NCI-H1105 treated with DMSO at 0.1 percent for 48 hours (cell line): ENCODE results near the gene PPCDC.

Experiments
- DNase-seq: peaks from one replicate; lab custom pipeline; 2025; lab: John Stamatoyannopoulos, UW

PPCDC gene

GRCh38 chr15:75044258-75044878 lies 21.0 kb downstream of the PPCDC start:
- no peak for DNase-seq

GRCh38 chr15:75045332-75046015 lies 22.1 kb downstream of the PPCDC start:
- DNase-seq = no peak

- no peak for DNase-seq
These were observed 25.0 kb downstream of the PPCDC start for GRCh38 chr15:75048394-75048793.

GRCh38 chr15:75049392-75049791 lies 26.0 kb downstream of the PPCDC start:
- DNase-seq = peak; percentile 70

GRCh38 chr15:75050283-75050682 lies 26.9 kb downstream of the PPCDC start:
- no peak for DNase-seq

- no peak for DNase-seq
These were observed 27.8 kb downstream of the PPCDC start for GRCh38 chr15:75051191-75051608.

- no peak for DNase-seq
These were observed 28.3 kb downstream of the PPCDC start for GRCh38 chr15:75051711-75052110.

- DNase-seq = no peak
These were observed 29.8 kb downstream of the PPCDC start for GRCh38 chr15:75052972-75053747.

- DNase-seq = no peak
These were observed 30.3 kb downstream of the PPCDC start for GRCh38 chr15:75053748-75054125.

- DNase-seq = no peak
These were observed 30.9 kb downstream of the PPCDC start for GRCh38 chr15:75054172-75054897.

GRCh38 chr15:75056036-75056435 lies 32.6 kb downstream of the PPCDC start:
- no peak for DNase-seq

- DNase-seq = no peak
These were observed 34.9 kb downstream of the PPCDC start for GRCh38 chr15:75058127-75058905.

GRCh38 chr15:75059607-75060006 lies 36.2 kb downstream of the PPCDC start:
- DNase-seq = no peak

GRCh38 chr15:75061272-75061671 lies 37.9 kb downstream of the PPCDC start:
- DNase-seq = no peak

GRCh38 chr15:75062706-75063105 lies 39.3 kb downstream of the PPCDC start:
- DNase-seq = no peak

GRCh38 chr15:75063338-75063737 lies 39.9 kb downstream of the PPCDC start:
- DNase-seq = no peak

- no peak for DNase-seq
These were observed 40.5 kb downstream of the PPCDC start for GRCh38 chr15:75063889-75064288.

GRCh38 chr15:75064846-75065245 lies 41.5 kb downstream of the PPCDC start:
- DNase-seq = no peak

GRCh38 chr15:75065467-75065850 lies 42.1 kb downstream of the PPCDC start:
- DNase-seq = no peak

GRCh38 chr15:75065851-75066509 lies 42.6 kb downstream of the PPCDC start:
- no peak for DNase-seq
